Pancreas (tissue), 10 donors: Measurements from ENCODE around the gene ZIC2. TPM values are rescaled to one million over a fixed set of nuclear protein-coding genes. Genes with fewer than 3 reads are reported as not detected.

Experiments
- ATAC-seq, 4 donors: fragments of 200-7000 bp; cut with Tn5 transposase; one replicate each; pipeline versions ENCODE4 v1.8.0 to v1.9.1; 2020; ENCODE audit warnings: mild to moderate bottlenecking in 4 of 4, moderate library complexity in 4 of 4
- DNase-seq, 6 donors: peaks; one replicate each; pipeline ENCODE4 v3.0.0-alpha.2; 2020
- FAIRE-seq: peaks from 2 replicates; lab custom pipeline; 2012; peaks lifted over from hg19 to GRCh38; lab: Jason Lieb, UNC
- H3K27ac ChIP-seq, 4 donors: fragments of 200-600 bp; sonication (generic); 1 replicate in 3 of 4; 2 replicates in 1 of 4; pipeline versions ENCODE4 v1.5.0 to v1.8.0; 2020
- H3K27me3 ChIP-seq, 4 donors: fragments of 200-600 bp; one replicate each; pipeline ENCODE4 v1.8.0; 2021
- H3K36me3 ChIP-seq, 3 donors: fragments of 200-600 bp; sonication (generic) in 1 of 3; one replicate each; pipeline versions ENCODE4 v1.5.0 to v1.8.0; 2020 to 2021
- H3K4me1 ChIP-seq, 3 donors: fragments of 200-600 bp; one replicate each; pipeline ENCODE4 v1.8.0; 2021
- H3K4me3 ChIP-seq, 4 donors: fragments of 200-600 bp; sonication (generic) in 2 of 4; one replicate each; pipeline versions ENCODE4 v1.5.0 to v1.8.0; 2020 to 2021
- H3K9me3 ChIP-seq, 4 donors: fragments of 200-600 bp; one replicate each; pipeline ENCODE4 v1.8.0; 2021
- CTCF ChIP-seq, 4 donors: fragments of 200-600 bp; sonication (generic) in 3 of 4; IDR thresholded peaks; one replicate each; pipeline versions ENCODE4 v1.5.0 to v1.8.0; 2021; ENCODE audit warnings: antibody characterized with exemption in 4 of 4
- WGBS, 2 donors: extraction: QIAGEN DNeasy Blood & Tissue Kit; methylation state at CpG; one replicate each; pipeline ENCODE4 v1.1.7; 2013; 5-methylcytosine and 5-hydroxymethylcytosine counted together
- intact Hi-C, 3 donors: fragments of 100-400 bp; cut with DNase I; formaldehyde crosslinking; loops; one replicate each; pipeline versions ENCODE4 v1.11.1 to v1.14.2; 2022
- polyA plus RNA-seq, 2 donors: library from polyadenylated mRNA; stranded (reverse); fragments of 200-250 nt; gene quantifications; one replicate each; pipeline ENCODE4 v1.2.3, GENCODE V29; 2013
- total RNA-seq, 6 donors: library from RNA; stranded (reverse); fragmentation: NEBNext Ultra II Directional in 4 of 6; extraction: Animal tissue kit (Norgen Biotek cat#: 25700) in 4 of 6; gene quantifications; one replicate each; pipeline versions ENCODE4 v1.2.1 to v1.2.4, GENCODE V29; 2021 to 2023
- donor health status: healthy with polysubstance abuse.
- donor health status: DM: no; HTN: no; CAD: no; lungs with moderate emphysema.
- donor health status: DM: no; HTN: no; CAD: no.
- donor health status: control.
- donor health status: control.
- donor health status: Bipolar disorder and iron deficiency.
- donor health status: DM: yes; HTN: yes; CAD: no.
- donor health status: DM: no; HTN: no; CAD: no.
- donor health status: DM: no; HTN: no; CAD: no.
- donor health status: DM: yes; HTN: yes; CAD: no.

ZIC2 gene
- total and polyA plus RNA-seq, 8 donors = 0.47 TPM; not detected in 7

GRCh38 chr13:99969919-99970650 is 11.5 kb upstream of the ZIC2 start:
- DNase-seq (peak in 1 of 6 donors; percentile 71), FAIRE-seq (no peak), ATAC-seq (peak in 1 of 4 donors; percentile 30)
- no peak for TF ChIP-seq CTCF (IDR thresholded peaks at IDR 0.05)
- H3K27me3 ChIP-seq = peaks cover 18 to 80% (median 42%) of the 10 kb centered on the region in 4 donors
- peak overlapping the region in 2 of 4 donors; percentile 22 to 29 for H3K4me3 ChIP-seq
- intact Hi-C loops = no loop called here
- H3K27ac ChIP-seq = no peak overlapping the region
- H3K4me1 ChIP-seq = peaks cover 0 to 11% (median 7%) of the 10 kb centered on the region in 3 donors
- H3K36me3 ChIP-seq = no peaks in the 10 kb centered on the region
- WGBS, 2 donors = 5 to 6% methylated on average over 48 to 79 of the region's 79 CpGs
- no peaks in the 10 kb centered on the region for H3K9me3 ChIP-seq

GRCh38 chr13:99970651-99971575 is 10.7 kb upstream of the ZIC2 start:
- intact Hi-C loops = no loop called here
- peak overlapping the region in 2 of 4 donors; percentile 22 to 35 for H3K4me3 ChIP-seq
- H3K4me1 ChIP-seq = peaks cover 0 to 11% (median 7%) of the 10 kb centered on the region in 3 donors
- no peak overlapping the region for H3K27ac ChIP-seq
- ATAC-seq = peak in 2 of 4 donors; percentile 28 to 42
- no peak for TF ChIP-seq CTCF (IDR thresholded peaks at IDR 0.05)
- H3K36me3 ChIP-seq = no peaks in the 10 kb centered on the region
- FAIRE-seq = no peak
- no peaks in the 10 kb centered on the region for H3K9me3 ChIP-seq
- 4 to 6% methylated on average over 74 to 118 of the region's 118 CpGs for WGBS, 2 donors
- peak in 2 of 6 donors; percentile 61 to 76 for DNase-seq
- peaks cover 26 to 83% (median 46%) of the 10 kb centered on the region in 4 donors for H3K27me3 ChIP-seq

- intact Hi-C loops = no loop called here
- peaks cover 0 to 11% (median 7%) of the 10 kb centered on the region in 3 donors for H3K4me1 ChIP-seq
- FAIRE-seq = no peak
- peak in 1 of 6 donors; percentile 69 for DNase-seq
- H3K27ac ChIP-seq = no peak within 1 kb of the TSS
- no peak for ATAC-seq
- H3K9me3 ChIP-seq = no peaks in the 10 kb centered on the region
- WGBS, 2 donors = 10 to 13% methylated on average over 38 to 41 of the region's 41 CpGs
- no peak for TF ChIP-seq CTCF (IDR thresholded peaks at IDR 0.05)
- peak within 1 kb of the TSS in 2 of 4 donors; percentile 22 to 35 for H3K4me3 ChIP-seq
- no peaks in the 10 kb centered on the region for H3K36me3 ChIP-seq
- peaks cover 28 to 91% (median 50%) of the 10 kb centered on the region in 4 donors for H3K27me3 ChIP-seq
Observed at GRCh38 chr13:99971576-99972189, 9.9 kb upstream of the ZIC2 start, which contains the start of gene ZIC5. Gene ZIC5 (minus strand): TSS chr13:99971767. CDS start chr13:99971603, 164 bp downstream.

GRCh38 chr13:99972190-99972731 is 9.3 kb upstream of the ZIC2 start:
- 15 to 16% methylated on average over 18 of the region's 18 CpGs for WGBS, 2 donors
- H3K4me3 ChIP-seq = no peak overlapping the region
- no peaks in the 10 kb centered on the region for H3K9me3 ChIP-seq
- H3K27ac ChIP-seq = no peak overlapping the region
- DNase-seq (no peak), FAIRE-seq (no peak), ATAC-seq (no peak)
- TF ChIP-seq CTCF (IDR thresholded peaks at IDR 0.05) = no peak
- peaks cover 0 to 11% (median 7%) of the 10 kb centered on the region in 3 donors for H3K4me1 ChIP-seq
- no peaks in the 10 kb centered on the region for H3K36me3 ChIP-seq
- peaks cover 28 to 95% (median 52%) of the 10 kb centered on the region in 4 donors for H3K27me3 ChIP-seq
- intact Hi-C loops = no loop called here
